GOT3 (cell line): Measurements from ENCODE around the gene NPTX1.

Experiments used
- DNase-seq: peaks from one replicate; lab custom pipeline; 2025; ENCODE audit warnings: mixed read lengths; lab: John Stamatoyannopoulos, UW

NPTX1 gene

GRCh38 chr17:80478487-80479245 lies 2.3 kb upstream of the NPTX1 start:
- no peak for DNase-seq

DNA sequence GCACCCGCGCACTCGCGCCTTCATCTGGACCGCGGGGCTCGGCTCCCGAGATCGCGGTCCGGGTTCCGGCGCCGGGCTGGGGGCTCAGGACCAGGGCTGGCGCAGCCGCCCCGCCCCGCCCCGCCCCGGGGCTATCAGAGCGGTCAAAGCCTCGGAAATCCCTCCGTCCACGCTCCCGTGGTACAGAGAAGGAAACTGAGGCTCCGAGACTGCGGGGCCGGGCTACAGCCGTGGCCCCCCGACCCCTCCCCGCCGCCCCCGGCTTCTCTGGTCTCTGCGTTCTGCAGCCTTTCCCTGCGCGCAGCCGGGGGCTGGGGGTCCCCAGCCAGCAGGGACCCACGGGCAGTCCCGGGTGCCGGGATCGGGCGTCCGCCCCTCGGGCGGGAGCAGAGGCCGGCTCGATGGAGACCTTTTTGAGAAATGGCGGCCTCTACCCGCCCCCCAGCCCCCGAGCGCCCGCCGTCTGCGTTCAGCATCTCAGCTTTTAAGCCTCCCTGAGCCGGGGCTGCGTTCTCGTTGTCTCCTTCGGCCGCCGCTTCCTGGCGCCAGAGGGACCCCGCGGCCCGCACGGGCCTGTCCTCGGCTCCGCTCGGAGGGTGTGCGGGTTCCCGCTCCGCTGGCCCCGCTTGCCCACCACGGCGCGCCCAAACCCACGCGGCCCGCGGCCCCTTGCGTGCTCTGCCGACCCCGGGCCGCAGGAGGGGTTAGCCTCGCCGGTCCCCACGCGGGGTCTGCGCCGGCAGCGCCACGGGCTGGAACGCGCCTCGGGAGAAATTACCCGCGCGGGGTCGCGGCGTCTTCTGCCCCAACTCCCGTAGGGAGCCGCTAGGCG lies 1.5 kb upstream of the NPTX1 start:
- DNase-seq: no peak

- no peak for DNase-seq
Observed at GRCh38 chr17:80476877-80477646, 655 bp upstream of the NPTX1 start.

DNA sequence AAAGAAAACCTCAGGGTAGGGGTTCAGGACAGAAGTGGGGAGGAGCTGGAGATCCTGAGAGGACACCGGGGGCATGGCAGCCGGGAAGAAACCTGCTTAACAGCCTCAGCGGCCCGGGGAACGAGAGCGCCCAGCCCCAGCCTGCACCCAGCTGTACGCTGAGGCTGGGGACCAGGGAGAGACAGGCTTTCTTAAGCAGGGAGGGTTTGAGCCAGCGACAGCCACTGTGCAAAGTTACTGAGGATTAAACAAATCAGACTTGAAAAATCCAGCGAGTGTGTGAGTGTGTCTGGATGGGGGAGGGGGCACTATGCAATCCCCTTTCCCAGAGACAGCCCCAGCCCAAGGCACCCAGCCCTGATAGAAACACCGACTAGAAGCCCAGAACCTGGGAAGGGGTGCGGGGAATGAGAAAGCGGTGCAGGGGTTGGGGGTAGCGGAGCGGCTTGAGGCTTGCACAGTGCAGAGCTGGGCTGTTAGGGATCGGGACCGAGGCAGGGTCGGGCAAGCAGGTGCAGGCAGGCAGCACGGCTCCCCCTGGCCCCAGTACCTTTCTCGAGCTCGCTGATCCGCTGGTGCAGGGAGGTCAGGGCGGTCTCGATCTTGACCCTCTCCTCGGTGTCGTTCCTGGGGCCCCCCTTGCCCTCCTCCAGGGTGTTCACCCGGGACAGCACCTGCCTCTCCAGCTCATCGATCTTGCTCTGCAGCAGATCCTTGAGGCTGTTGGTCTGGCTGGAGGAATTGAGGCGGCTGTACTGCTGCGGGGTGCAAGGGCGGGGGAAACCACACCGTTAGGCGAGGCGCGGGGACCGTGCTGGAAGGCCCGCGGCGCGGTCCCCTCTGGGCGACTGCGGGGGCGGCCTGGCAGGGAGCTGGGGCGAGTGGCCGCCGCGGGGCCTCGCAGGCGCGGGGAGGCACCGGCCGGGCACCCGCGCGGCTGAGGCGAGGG lies 1.2 kb downstream of the NPTX1 start:
- DNase-seq: no peak

DNA sequence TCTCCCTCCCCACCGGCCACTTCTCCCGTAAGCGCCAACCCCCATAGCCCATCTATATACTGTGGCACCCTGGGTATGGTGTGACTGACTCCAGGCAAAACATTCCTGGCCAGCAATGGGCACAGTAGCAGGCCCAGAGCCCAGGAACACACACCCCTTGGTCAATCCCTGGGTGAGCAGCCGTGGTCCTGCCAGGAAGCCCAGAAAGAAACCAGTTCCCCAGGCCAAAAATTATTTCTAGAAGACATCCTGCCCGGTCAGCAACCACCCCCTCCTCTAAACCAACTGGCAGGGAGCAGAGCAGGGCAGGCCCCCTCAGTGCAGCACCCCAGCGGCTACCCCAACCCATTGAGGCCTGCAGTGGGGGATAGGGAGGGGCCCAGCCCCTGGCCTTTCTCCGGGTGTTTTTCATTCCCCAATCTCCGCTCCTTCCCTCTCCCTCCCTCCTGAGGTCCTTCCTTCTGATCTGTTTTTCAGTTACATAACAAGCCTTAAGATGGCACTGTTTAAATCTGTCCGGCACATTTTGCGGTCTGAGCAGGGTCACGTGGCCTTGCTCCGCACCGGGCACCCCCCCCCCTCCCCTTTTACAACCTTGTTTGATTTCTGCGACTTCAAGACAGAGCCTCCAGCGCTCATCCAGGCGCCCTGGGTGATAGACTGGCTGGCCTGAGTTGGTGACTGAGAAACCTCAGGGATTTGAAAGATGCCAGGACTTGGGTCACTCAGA lies 2.0 kb downstream of the NPTX1 start:
- no peak for DNase-seq

- no peak for DNase-seq
Observed at GRCh38 chr17:80473701-80474100, 2.7 kb downstream of the NPTX1 start.

- no peak for DNase-seq
Observed at GRCh38 chr17:80472996-80473395, 3.4 kb downstream of the NPTX1 start.

DNA sequence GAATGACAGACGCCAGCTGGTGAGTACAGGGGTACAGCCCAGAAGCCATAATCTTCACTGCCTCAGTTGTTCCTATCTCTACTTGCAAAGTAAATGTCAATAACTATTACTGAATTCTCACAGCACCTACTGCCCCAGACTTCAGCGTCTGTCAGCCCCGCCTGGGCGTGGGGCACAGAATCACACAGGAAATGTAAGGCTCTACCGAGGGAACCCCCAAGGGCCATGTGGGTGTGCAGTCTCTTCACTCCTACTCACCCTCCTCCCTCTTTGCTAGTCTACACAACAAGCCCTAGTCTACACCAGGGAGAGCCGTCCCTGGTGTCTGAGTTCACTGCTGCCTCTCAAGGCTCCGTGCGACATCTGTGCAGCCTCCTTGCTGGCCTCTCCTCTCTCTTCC lies 4.5 kb downstream of the NPTX1 start:
- DNase-seq: no peak

DNA sequence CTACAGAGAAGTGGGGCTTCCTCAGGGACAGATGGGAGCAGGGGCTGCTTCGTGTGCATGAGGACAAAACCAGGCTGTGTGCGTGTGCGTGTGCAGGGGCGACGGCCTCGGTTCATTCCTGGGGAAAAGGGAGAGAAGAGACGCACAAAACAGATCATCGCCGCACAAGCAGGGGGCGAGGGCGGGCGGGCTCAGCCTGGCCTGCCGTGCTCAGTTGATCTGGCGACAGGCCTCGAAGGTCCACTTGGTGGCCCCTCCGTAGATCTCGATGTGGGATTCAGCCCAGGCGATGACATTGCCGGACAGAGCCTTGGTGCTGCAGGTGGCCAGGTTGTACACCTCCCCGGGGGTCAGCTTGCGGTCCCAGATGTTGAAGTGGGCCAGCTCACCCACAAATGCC lies 5.8 kb downstream of the NPTX1 start:
- no peak for DNase-seq

DNA sequence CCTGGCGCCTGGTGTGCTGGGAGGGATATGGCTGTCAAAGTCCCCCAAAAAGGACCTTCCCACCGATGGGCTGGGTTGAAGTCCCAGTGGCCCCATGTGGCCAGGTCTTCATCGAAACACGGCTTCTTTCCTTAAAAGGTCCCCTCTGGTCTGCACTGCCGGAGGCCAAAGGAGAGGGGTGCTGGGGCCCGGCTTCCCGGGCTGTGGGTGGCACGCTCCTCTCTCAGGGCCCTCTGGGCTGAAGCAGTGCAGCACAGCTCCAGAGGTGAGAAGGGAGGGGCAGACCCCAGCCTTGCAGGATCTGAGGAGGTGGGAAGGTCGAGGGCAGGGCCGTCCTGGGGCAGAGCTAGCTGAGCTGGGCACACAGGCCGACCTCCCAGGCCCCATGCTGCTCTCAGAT lies 6.7 kb downstream of the NPTX1 start:
- DNase-seq: no peak

DNA sequence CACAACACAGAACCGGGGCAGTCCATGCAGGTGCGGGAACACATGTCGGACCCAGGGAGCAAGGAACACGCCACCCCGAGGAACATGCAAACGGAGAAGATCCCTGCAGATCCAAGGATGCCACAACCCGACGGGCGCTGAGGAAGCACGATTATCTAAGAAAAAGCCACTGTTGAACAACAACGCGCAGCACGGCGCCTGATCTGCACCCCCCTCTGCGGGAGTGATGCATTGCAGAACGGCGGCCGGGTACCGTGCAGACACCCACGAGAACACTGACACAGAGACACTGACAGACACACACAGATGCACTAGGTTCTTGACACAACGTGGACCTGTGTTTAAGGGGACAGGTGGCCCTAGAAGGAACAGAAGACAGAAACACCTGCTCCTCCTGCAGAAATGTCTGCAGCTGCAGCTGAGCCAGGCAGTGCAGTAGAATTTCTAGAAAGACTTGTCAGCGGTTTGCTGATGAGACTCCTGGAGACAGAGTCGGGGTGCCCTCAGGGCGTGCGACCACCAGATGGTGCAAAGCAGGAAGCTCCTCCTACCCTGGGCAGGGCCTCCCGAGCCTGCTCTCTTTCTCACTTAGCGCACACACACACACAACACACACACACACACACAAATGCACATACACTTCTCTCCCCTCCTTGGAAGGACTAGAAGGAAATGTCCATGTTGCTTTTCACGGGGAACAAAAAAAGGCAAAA lies 7.5 kb downstream of the NPTX1 start:
- no peak for DNase-seq

DNA sequence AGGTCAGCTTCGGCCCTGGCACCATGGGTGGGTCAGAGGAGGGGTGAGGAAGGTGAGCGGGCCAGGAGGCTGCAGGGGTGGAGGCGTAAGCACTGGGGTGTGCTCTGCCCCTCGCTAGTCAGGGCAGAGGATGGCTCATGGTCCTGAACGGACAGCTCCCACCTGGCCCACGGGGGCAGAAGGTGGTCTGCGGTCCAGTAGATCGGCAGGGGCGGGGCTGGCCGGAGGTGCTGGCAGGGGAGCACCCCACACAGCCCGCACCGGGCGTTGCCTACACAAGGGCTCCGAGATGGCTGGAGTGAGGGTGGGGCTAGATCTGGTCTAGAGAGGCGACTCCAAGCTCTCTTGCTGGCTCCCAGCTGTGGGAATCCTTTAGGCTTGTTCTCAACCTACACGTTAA lies 8.2 kb downstream of the NPTX1 start:
- no peak for DNase-seq

- DNase-seq: no peak
Observed at GRCh38 chr17:80466188-80466705, 10.2 kb downstream of the NPTX1 start.

GRCh38 chr17:80465327-80465974 lies 11.0 kb downstream of the NPTX1 start:
- DNase-seq: no peak

DNA sequence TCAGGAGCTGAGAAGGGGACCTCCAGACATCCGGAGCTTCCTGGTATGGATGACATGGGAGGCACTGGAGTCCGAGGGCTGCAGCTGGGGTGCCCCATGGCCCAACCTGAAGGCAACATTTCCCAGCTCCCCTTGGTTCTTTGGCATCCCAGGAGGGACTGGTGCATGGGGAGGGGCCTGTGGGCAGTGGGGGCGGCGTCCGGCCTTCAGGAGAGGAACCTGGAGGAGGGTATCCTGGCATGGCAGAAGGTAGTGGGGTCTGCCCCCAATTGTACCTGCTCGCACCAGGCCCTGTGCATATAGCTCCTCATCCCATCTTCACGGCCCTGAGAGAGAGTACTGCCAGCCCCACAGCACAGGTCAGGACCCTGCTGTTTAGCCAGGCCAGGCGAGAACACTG lies 11.9 kb downstream of the NPTX1 start:
- DNase-seq: no peak

GRCh38 chr17:80463784-80464400 lies 12.5 kb downstream of the NPTX1 start:
- DNase-seq: no peak

DNA sequence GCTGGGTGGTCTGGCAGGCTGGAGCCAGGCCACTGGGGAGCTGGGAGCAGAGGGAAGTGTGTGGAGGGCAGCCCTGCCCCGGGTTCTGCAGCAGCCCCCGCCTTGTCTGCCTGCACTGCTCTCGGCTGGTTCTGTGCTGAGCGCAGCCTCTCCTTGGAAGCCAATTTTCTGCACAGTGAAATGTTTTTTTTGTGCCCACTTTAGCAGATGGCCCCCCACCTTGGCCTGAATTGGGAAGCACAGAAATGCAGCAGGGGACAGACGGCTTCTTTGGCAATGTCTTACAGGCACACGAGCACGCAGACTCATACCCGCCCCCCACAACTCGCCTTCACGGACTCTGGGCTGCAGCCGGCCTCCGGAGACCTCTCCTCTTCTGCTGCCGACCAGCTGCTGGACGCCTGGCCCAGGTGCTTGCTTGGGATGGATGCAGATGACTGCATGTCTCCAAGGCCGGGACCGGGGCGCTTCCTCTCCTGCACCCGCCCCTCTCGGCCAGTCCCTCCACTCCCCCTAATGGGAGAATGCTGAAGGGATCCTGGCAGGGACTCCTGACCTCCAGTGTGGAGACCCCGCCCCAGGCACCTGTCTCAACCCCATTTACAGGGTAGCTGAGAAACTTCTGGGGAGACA lies 14.8 kb downstream of the NPTX1 start:
- no peak for DNase-seq

DNA sequence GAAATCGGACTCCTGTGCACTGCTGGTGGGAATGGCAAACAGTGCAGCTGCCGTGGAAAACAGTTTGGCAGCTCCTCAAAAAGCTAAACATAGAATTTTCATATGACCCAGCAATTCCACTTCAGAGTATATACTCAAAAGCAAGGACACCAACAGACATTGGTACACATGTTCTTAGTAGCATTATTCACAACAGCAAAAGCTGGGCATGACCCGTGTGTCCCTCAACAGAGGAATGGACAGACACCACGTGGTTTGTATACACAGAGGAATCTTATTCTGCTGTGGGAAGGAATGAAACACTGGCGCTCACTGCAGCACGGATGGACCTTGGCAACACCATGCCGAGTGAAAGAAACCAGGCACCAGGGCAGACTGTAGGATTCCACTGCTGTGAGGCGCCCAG lies 16.0 kb downstream of the NPTX1 start:
- DNase-seq: no peak
